ENCODE results near the gene EGFLAM. TPM values are rescaled to one million over a fixed set of nuclear protein-coding genes. Genes with fewer than 3 reads are reported as not detected.

Gene EGFLAM
- total RNA-seq, 1 experiment from 2014 or later = 0.33 TPM

DNA sequence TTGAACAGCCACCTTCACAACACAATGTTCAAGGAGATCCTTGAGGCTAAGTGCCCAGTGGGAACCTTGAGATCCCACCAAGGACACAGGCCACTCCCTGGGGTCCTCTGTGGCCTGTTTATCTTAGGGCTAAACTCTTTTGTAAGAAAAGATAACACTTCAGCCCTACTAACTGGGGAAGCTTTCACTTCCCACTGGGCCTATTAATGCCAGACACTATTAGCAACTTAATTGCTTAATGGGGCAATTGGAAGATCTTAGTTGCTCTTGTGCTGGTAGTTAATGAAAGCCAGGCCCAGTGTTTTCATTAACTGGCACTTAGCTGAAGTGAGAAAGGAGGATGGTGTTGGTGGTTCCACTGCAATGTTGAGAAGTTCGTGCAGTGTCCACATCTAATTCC lies 117.1 kb downstream of the EGFLAM start:
- H2BK120ac ChIP-seq (ENCODE audit: low read depth, low read length, poor library complexity, severe bottlenecking) = no peak overlapping the region
- no peak overlapping the region for H4K8ac ChIP-seq (replicated peaks; ENCODE audit: insufficient read length, low read depth, low read length)
- H2BK5ac ChIP-seq (ENCODE audit: insufficient read length, low read length) = no peak overlapping the region
- Mint-ChIP-seq H3K27ac (no peak overlapping the region), H3K9me3 (no peaks in the 10 kb centered on the region), H3K4me3 (no peak overlapping the region), H3K36me3 (ENCODE audit: insufficient read depth in 1 of 3, low read depth in 3 of 3) (no peaks in the 10 kb centered on the region), H3K27me3 (ENCODE audit: low read depth) (peaks cover 7% of the 10 kb centered on the region), H3K4me1 (peaks cover 25 to 55% of the 10 kb centered on the region in 2 experiments)
- H3K4me1 ChIP-seq (ENCODE audit: insufficient read depth, low read length) = peaks cover 6% of the 10 kb centered on the region; the same call in 1 of the 2 replicates
- no peak overlapping the region for H3K4ac ChIP-seq (ENCODE audit: low read depth, low read length)
- H2BK15ac ChIP-seq (ENCODE audit: low read depth, low read length) = no peak overlapping the region
- H2AFZ ChIP-seq (ENCODE audit: low read length) = no peak overlapping the region
- no peaks in the 10 kb centered on the region for H3K23me2 ChIP-seq (ENCODE audit: insufficient read length, low read depth, low read length, poor library complexity, severe bottlenecking)
- no CpG with 5 or more reads among the region's 1 CpG for WGBS (ENCODE audit: extremely low coverage, insufficient read length, low lambda C conversion rate)
- no peak overlapping the region for H4K91ac ChIP-seq (ENCODE audit: insufficient read length, low read depth, low read length)
- no peak overlapping the region for H3K23ac ChIP-seq (ENCODE audit: insufficient read length, low read depth, low read length)
- H2AK5ac ChIP-seq (ENCODE audit: insufficient read length, low read length) = no peak overlapping the region
- no peak for DNase-seq
- H3K27ac ChIP-seq (ENCODE audit: insufficient read length, low read depth, low read length) = no peak overlapping the region
- H3K9ac ChIP-seq (ENCODE audit: extremely low read depth, insufficient read length, low read length) = no peak overlapping the region
- H3K56ac ChIP-seq (ENCODE audit: insufficient read length, low read depth, low read length) = no peak overlapping the region
- no peak overlapping the region for H2BK12ac ChIP-seq (ENCODE audit: insufficient read length, low read depth, low read length)
- no peak overlapping the region for H3K4me2 ChIP-seq (ENCODE audit: insufficient read depth, insufficient read length, low read length)
- H4K5ac ChIP-seq (ENCODE audit: insufficient read length, low read depth, low read length) = no peak overlapping the region
- no peaks in the 10 kb centered on the region for H4K20me1 ChIP-seq (ENCODE audit: control insufficient read depth, insufficient read depth, insufficient read length)
- no peaks in the 10 kb centered on the region for H3K79me1 ChIP-seq (ENCODE audit: insufficient read depth, low read depth, low read length, poor library complexity, severe bottlenecking)
- no peak overlapping the region for H3K18ac ChIP-seq (ENCODE audit: insufficient read length, low read depth, low read length)
- no peak overlapping the region for H3K14ac ChIP-seq (ENCODE audit: insufficient read depth, low read length)
- H3K9me3 ChIP-seq (ENCODE audit: control insufficient read depth, low read depth, low read length) = no peaks in the 10 kb centered on the region
- H3K27me3 ChIP-seq (ENCODE audit: insufficient read depth, low read length) = peaks cover 2% of the 10 kb centered on the region; the same call in 1 of the 2 replicates
- H2BK20ac ChIP-seq (ENCODE audit: low read depth, low read length, poor library complexity, severe bottlenecking) = no peak overlapping the region
- no peaks in the 10 kb centered on the region for H3K79me2 ChIP-seq (ENCODE audit: insufficient read depth, low read length)
- no peak overlapping the region for H3T11ph ChIP-seq (ENCODE audit: low read length)
- no peak for TF ChIP-seq CTCF (conservative IDR thresholded peaks at IDR 0.05)
